ENCODE measurements around the gene FBXO46. TPM values are rescaled to one million over a fixed set of nuclear protein-coding genes. Genes with fewer than 3 reads are reported as not detected.

Gene FBXO46
- total and polyA plus RNA-seq, 2 of the 13 experiments (the other 11 are each of a cell fraction or from before 2014, with no cell fraction given), result 6.2 to 6.4 TPM

DNA sequence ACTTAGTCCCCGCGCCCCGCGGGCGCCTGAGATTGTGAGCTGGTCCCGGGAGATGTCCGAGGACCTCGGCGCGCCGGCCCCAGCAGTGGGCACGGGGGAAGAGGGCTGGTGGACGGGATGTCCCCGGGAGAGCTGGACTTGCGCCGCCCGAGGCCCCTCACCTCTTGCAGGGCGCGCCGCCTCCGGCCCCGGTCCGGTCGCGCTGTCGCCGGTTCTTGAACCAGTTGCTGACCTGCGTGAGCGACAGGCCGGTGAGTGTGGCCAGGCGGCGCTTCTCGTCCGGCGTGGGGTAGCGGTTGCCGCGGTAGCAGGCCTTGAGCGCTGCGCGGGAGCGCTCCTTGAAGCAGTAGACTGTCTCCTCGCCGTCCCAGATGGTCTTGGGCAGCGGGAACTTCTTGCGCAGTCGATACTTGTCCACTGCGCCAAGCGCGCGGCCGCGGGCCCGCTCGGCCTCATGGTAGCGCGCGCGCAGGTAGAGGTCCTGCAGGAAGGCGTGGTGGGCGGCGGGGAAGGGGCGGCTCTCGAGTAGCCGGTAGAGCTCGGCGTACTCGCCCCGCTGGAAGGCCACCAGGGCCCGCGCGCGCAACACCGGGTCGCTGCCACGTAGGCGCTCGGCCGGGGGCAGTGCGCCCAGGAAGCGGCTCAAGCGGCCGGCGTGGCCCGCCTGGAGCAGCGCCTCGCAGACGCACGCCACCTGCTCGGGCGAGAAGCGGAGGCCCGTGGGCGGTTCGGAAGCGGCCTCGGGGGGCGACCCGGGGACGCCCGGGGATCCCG is 37.4 kb upstream of the FBXO46 start (continued):
- TF ChIP-seq, protein P1, sequence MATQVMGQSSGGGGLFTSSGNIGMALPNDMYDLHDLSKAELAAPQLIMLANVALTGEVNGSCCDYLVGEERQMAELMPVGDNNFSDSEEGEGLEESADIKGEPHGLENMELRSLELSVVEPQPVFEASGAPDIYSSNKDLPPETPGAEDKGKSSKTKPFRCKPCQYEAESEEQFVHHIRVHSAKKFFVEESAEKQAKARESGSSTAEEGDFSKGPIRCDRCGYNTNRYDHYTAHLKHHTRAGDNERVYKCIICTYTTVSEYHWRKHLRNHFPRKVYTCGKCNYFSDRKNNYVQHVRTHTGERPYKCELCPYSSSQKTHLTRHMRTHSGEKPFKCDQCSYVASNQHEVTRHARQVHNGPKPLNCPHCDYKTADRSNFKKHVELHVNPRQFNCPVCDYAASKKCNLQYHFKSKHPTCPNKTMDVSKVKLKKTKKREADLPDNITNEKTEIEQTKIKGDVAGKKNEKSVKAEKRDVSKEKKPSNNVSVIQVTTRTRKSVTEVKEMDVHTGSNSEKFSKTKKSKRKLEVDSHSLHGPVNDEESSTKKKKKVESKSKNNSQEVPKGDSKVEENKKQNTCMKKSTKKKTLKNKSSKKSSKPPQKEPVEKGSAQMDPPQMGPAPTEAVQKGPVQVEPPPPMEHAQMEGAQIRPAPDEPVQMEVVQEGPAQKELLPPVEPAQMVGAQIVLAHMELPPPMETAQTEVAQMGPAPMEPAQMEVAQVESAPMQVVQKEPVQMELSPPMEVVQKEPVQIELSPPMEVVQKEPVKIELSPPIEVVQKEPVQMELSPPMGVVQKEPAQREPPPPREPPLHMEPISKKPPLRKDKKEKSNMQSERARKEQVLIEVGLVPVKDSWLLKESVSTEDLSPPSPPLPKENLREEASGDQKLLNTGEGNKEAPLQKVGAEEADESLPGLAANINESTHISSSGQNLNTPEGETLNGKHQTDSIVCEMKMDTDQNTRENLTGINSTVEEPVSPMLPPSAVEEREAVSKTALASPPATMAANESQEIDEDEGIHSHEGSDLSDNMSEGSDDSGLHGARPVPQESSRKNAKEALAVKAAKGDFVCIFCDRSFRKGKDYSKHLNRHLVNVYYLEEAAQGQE (IDR thresholded peaks at IDR 0.05; ENCODE audit: borderline replicate concordance in 1 of 2, low read depth in 1 of 2, low read length in 2 of 2), result no peak
- TF ChIP-seq POLR2AphosphoS2 (IDR thresholded peaks at IDR 0.05; ENCODE audit: low read depth, low read length), result no peak
- TF ChIP-seq, protein P2, sequence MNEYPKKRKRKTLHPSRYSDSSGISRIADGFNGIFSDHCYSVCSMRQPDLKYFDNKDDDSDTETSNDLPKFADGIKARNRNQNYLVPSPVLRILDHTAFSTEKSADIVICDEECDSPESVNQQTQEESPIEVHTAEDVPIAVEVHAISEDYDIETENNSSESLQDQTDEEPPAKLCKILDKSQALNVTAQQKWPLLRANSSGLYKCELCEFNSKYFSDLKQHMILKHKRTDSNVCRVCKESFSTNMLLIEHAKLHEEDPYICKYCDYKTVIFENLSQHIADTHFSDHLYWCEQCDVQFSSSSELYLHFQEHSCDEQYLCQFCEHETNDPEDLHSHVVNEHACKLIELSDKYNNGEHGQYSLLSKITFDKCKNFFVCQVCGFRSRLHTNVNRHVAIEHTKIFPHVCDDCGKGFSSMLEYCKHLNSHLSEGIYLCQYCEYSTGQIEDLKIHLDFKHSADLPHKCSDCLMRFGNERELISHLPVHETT (CRISPR knock-in tag; conservative IDR thresholded peaks at IDR 0.05), result peak; percentile 60; the same call in 1 of the 2 replicates
- TF ChIP-seq, protein P3, sequence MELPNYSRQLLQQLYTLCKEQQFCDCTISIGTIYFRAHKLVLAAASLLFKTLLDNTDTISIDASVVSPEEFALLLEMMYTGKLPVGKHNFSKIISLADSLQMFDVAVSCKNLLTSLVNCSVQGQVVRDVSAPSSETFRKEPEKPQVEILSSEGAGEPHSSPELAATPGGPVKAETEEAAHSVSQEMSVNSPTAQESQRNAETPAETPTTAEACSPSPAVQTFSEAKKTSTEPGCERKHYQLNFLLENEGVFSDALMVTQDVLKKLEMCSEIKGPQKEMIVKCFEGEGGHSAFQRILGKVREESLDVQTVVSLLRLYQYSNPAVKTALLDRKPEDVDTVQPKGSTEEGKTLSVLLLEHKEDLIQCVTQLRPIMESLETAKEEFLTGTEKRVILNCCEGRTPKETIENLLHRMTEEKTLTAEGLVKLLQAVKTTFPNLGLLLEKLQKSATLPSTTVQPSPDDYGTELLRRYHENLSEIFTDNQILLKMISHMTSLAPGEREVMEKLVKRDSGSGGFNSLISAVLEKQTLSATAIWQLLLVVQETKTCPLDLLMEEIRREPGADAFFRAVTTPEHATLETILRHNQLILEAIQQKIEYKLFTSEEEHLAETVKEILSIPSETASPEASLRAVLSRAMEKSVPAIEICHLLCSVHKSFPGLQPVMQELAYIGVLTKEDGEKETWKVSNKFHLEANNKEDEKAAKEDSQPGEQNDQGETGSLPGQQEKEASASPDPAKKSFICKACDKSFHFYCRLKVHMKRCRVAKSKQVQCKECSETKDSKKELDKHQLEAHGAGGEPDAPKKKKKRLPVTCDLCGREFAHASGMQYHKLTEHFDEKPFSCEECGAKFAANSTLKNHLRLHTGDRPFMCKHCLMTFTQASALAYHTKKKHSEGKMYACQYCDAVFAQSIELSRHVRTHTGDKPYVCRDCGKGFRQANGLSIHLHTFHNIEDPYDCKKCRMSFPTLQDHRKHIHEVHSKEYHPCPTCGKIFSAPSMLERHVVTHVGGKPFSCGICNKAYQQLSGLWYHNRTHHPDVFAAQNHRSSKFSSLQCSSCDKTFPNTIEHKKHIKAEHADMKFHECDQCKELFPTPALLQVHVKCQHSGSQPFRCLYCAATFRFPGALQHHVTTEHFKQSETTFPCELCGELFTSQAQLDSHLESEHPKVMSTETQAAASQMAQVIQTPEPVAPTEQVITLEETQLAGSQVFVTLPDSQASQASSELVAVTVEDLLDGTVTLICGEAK (IDR thresholded peaks at IDR 0.05), result no peak
- TF ChIP-seq, protein P3 (CRISPR knock-in tag; IDR thresholded peaks at IDR 0.05), result no peak
- TF ChIP-seq TAF1 (CRISPR knock-in tag; IDR thresholded peaks at IDR 0.05), result peak; percentile 67
- TF ChIP-seq, protein P4, sequence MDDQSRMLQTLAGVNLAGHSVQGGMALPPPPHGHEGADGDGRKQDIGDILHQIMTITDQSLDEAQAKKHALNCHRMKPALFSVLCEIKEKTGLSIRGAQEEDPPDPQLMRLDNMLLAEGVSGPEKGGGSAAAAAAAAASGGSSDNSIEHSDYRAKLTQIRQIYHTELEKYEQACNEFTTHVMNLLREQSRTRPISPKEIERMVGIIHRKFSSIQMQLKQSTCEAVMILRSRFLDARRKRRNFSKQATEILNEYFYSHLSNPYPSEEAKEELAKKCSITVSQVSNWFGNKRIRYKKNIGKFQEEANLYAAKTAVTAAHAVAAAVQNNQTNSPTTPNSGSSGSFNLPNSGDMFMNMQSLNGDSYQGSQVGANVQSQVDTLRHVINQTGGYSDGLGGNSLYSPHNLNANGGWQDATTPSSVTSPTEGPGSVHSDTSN (CRISPR knock-in tag; IDR thresholded peaks at IDR 0.05; ENCODE audit: borderline replicate concordance), result no peak
- TF ChIP-seq, protein P5, sequence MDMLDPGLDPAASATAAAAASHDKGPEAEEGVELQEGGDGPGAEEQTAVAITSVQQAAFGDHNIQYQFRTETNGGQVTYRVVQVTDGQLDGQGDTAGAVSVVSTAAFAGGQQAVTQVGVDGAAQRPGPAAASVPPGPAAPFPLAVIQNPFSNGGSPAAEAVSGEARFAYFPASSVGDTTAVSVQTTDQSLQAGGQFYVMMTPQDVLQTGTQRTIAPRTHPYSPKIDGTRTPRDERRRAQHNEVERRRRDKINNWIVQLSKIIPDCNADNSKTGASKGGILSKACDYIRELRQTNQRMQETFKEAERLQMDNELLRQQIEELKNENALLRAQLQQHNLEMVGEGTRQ (IDR thresholded peaks at IDR 0.05; ENCODE audit: low read depth, low read length), result no peak
- TF ChIP-seq, protein P5 (CRISPR knock-in tag; IDR thresholded peaks at IDR 0.05; ENCODE audit: borderline replicate concordance), result no peak
- no peak for TF ChIP-seq MTF1 (CRISPR knock-in tag; IDR thresholded peaks at IDR 0.05)
